ENCODE measurements around the gene CENPM.
"Not testable (repeated sequence)": the region's sequence is repeated elsewhere in the genome, so short reads cannot be mapped to it uniquely, and the experiment has no call there.

The CENPM gene

DNA sequence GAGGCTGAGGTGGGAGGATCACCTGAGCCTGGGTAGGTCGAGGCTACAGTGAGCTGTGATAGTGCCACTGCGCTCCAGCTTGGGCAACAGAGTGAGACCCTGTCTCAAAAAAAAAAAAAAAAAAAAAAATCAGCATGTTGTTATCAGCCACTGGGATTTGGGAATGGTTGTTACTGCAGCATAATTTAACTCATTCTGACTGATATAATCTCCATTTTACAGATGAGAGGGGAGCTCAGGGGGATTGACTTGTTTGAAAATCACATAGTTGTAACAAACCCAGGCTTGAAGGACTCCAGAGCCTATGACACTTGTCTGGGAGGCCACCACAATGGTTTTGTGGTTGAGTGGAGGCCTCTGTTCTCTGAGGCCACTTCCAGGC is 19.3 kb upstream of the CENPM start:
- DNase-seq: no peak

GRCh38 chr22:41964112-41964491 is 17.1 kb upstream of the CENPM start:
- no peak for DNase-seq

- no peak for DNase-seq
Observed at GRCh38 chr22:41963453-41964111, 16.6 kb upstream of the CENPM start.

GRCh38 chr22:41957941-41958556 is 11.1 kb upstream of the CENPM start:
- DNase-seq: no peak

DNA sequence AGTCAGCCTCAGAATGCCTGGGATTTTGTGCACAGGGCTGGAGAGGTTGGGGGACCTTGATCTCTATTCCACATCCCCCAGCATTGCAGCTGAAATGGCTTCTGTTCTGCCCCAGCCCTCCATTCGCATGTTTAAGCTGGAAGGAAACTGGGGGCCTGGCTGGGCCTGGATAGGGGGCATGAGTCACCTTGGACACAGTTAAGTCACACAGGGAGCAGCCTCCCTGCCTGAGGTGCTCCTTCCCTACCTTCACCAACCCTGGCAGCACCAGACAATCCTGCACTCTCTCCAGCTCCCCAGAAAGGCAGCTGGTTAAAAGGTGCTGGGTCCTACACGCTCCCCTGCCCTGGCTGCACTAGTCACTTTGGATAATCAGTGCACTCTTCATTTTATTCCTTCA is 5.8 kb upstream of the CENPM start:
- DNase-seq: no peak

- no peak for DNase-seq
Observed at GRCh38 chr22:41951898-41952474, 5.0 kb upstream of the CENPM start, which contains the start of gene SMIM45. Gene SMIM45 (plus strand): TSS chr22:41952150.

- no peak for DNase-seq
Observed at GRCh38 chr22:41949297-41949965, 2.5 kb upstream of the CENPM start.

DNA sequence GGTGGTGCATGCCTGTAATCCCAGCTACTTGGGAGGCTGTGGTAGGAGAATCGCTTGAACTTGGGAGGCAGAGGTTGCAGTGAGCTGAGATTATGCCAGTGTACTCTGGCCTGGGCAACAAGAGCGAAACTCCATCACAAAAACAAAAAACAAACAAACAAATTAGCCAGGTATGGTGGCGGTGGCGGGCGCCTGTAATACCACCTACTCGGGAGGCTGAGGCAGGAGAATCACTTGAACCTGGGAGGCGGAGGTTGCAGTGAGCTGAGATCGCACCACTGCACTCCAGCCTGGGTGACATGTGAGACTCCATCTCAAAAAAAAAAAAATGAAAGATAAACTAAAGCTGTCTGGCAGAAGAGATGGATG is 2.0 kb upstream of the CENPM start:
- DNase-seq: not testable (repeated sequence)

DNA sequence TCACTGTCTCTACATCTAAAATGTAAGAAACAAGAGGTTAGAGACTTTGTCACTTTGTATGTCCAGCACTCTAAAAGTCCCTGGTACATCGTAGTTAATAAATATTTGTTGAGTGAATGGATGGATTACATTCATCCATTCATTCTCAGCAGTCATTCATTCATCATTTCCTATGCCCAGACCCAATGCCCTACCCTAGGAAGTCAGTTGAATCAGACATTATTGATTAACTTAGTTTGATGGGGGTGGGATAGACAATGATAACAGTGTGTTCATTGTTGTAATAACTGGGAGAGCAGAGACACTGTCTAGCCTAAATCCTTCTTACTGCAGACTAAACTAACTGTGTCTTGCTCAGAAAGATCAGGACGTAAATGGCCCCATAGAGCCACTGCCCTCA is 1.2 kb upstream of the CENPM start:
- DNase-seq: no peak

- DNase-seq: no peak
Observed at GRCh38 chr22:41947424-41948080, 600 bp upstream of the CENPM start.

GRCh38 chr22:41943661-41944209 is 3.2 kb downstream of the CENPM start:
- no peak for DNase-seq

- peak; percentile 74 to 89 (median 80) for DNase-seq
Observed at GRCh38 chr22:41940832-41941765, 5.9 kb downstream of the CENPM start.

DNA sequence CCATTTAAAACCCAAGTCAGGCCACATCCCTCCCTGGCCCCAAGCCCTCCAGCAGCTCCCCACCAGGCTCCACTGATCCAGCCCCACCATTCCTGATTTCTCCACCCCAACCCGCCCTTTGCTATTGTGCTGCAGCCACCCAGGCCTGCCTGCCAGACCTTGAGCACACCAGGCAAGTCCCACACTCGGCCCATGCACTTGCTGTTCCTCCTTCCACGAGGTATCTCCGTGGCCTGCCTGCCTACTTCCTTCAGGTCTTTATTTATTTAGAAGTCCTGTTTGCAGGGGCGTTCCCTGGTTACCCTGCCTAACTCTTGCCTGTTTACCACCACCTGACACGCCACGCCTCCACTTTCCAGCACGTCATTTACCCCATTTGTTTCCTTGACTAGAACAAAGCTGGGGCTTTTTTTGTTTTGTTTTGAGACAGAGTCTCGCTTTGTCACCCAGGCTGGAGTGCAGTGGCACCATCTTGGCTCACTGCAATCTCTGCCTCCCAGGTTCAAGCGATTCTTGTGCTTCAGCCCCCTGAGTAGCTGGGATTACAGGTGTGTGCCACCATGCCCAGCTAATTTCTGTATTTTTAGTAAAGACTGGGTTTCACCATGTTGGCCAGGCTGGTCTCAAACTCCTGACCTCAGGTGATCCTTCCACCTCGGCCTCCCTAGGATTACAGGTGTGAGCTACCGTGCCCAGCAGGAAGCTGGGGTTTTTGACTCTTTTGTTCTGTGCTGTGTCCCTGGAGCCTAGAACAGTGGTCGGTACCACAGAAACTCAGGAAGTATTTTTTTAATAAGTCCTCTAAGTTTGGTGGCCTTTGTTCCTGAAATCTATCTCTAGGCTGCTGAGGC is 6.7 kb downstream of the CENPM start:
- DNase-seq: peak; percentile 77 to 97 (median 94)

DNA sequence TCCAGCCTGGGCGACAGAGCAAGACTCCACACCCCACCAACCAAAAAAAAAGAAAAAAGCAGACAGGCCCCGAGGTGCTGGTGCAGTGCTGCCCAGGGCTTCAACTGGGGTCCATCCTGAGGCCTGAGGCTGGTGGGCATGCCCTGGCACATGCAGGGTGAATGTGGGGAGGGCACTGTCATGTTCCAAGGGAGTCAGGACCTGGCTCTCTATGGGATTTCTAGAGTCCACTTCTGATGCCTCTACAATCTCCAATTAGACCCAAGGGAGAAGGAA is 10.1 kb downstream of the CENPM start:
- DNase-seq: no peak

DNA sequence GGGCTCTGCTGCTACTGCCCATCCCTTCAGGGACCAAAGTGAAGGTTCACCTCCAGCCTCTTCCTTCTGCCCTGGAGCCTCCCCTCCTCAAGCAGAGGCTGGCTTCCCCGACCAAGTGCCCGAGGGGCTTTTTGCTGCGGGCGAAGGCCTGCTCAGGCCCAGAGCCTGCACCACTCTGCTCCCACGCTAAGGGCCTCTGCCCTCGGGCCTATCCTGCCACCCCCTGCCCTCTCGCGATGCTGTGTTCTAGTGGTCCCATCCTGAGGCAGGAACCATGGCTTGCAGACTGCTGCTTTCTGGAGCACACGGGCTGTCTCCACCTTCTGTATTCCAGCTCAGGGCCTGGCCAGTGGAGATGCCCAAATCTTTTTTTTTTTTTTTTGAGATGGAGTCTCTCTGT is 11.4 kb downstream of the CENPM start:
- no peak for DNase-seq

- no peak for DNase-seq
Observed at GRCh38 chr22:41935015-41935351, 12.0 kb downstream of the CENPM start.

DNA sequence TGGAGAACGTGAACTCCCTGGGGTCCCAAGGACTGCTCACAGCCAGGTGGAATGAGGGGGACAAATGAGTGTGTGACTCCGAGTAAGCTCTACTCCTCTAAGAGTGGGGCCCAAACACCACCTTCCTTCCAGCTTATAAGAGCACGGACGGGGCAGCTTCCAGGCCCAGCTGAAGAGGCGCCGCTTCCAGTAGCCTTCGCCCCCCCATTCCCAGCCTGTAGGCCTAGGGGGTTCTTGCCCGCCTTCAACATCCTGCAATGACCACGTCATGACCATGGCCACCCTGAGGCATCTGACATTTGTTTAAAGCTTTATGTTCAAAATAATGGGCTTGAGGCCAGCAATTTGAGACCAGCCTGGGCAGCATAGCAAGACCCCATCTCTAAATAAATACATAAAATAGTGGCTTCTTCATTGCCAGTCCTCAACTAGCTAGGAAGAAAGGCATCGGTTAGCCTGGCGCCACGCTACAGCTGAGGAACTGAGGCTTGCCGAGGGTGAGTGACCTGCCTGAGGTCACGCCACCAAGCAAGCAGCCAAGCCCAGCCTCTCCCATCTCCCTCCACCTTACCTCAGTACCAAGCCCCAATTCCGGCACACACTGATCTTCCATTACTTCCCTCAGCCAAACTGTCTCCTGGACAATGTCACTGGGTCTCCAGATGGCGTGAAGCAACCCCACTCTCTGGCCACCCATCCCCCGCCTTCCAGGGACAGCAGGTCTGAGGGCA is 12.5 kb downstream of the CENPM start:
- no peak for DNase-seq

DNA sequence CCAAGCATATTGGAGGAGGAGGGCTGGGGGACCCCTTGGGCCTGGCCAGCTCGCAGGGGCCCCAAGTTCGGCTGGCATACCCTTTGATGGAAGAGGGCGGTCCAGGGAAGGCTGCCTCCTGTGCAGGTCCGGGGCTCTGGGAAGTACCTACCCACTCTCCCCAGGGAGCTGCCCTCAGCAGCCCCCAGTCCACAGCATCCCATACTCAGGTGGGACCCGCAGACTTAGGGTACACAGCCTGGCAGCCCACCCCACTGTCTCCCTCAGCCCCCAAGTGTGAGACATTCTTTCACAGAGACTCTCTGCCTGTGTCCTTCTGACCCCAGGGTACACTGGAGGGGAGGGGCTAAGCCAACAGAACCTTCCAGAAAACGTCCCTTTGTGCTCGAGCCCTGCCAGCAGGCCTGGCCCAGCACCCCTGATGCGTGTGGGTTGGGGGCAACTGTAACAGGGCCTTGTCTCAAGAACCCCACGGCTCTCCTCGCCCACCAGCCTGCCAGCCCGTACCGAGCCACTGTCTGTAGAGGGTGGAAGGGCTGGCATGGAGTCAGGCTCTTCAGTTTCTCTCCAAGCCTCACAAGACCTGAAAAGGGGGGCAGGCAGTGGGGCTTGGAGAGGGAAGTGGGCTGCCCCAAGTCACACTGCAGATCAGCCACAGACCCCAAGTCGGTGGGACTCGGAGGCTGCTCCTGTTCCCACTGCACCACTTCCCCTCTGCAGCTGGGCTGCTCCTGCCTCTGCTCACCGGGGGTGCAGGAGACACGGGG is 13.4 kb downstream of the CENPM start:
- no peak for DNase-seq

DNA sequence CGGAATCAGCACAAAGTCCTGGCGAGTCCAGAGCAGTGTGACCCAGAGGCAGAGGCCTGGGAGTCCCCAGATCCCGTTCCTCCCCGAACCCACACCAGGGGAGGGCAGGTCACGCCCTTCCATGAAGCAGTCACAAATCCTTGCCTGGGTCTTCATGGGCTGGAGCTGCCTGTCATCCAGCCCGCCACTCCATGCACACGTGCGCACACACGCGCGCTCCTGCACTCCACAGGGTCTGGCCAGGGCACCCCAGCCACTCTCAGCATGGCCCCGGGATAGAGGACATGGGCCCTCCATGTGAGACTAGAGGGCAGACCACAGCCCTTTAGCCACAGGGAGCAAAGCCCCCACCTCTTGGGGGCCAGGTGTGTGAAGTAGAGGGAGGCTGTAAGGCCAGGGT is 14.6 kb downstream of the CENPM start:
- DNase-seq: no peak

GRCh38 chr22:41931701-41932269 is 15.2 kb downstream of the CENPM start:
- DNase-seq: no peak

Data from stimulated activated naive CD4-positive, alpha-beta T cell (primary cell).